SJSA1 (cell line): Measurements from ENCODE around the gene SEC22A. TPM values are rescaled to one million over a fixed set of nuclear protein-coding genes. Genes with fewer than 3 reads are reported as not detected.
A peak's percentile ranks its signal among the peaks of the same experiment; 100 is the strongest.

Source experiments
- DNase-seq, 2 experiments: peaks; one replicate each; pipeline ENCODE4 v3.0.0-alpha.2; 2015 to 2020; ENCODE audit warnings: low spot score in 2 of 2, low read depth in 1 of 2
- H3K27ac ChIP-seq: fragments of 250-450 bp; sonication (Bioruptor Pico); 2 replicates; pipeline ENCODE4 v1.5.1; 2020; ENCODE audit warnings: mild to moderate bottlenecking, moderate library complexity
- H3K27me3 ChIP-seq: fragments of 250-450 bp; sonication (Bioruptor Pico); replicated peaks from 2 replicates; pipeline ENCODE4 v1.5.1; 2020; ENCODE audit warnings: mild to moderate bottlenecking, moderate library complexity
- H3K36me3 ChIP-seq: fragments of 250-450 bp; sonication (Bioruptor Pico); 2 replicates; pipeline ENCODE4 v1.5.1; 2020; ENCODE audit warnings: mild to moderate bottlenecking
- H3K4me1 ChIP-seq: fragments of 250-450 bp; sonication (Bioruptor Pico); replicated peaks from 2 replicates; pipeline ENCODE4 v1.6.1; 2021; ENCODE audit warnings: mild to moderate bottlenecking
- H3K4me3 ChIP-seq: fragments of 250-450 bp; sonication (Bioruptor Pico); 2 replicates; pipeline ENCODE4 v1.5.1; 2020; ENCODE audit warnings: mild to moderate bottlenecking
- H3K9me3 ChIP-seq: fragments of 250-450 bp; sonication (Bioruptor Pico); replicated peaks from 2 replicates; pipeline ENCODE4 v1.5.1; 2020; ENCODE audit warnings: mild to moderate bottlenecking
- total RNA-seq: library from RNA; depleted of rRNA; stranded (reverse); fragments of >200 nt; shearing (Covaris generic); gene quantifications from 2 replicates; pipeline ENCODE4 v1.2.3, GENCODE V29; 2014

The SEC22A gene
- total RNA-seq, 1 experiment from 2014 or later, result 40.2 TPM

DNA sequence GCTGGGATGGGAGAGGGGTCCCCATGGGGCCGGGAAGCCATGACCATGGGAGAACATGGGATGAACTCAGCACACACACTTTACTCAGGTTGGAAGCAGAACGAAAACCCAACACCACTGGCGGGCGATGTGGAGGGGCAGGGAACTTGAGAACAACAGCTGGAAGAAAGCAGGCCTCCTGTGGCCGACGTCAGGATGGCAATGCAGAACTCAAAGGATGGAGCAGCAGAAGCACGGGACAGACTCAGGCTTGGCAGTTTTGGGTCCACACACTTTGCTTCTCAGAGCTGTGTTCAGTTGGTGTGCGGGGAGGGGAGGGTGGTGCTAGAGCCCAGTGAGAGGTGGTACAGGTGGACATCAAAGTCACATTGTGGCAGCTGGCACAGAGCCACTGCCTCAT is 80.7 kb downstream of the SEC22A start:
- no peak for DNase-seq
- no peaks in the 10 kb centered on the region for H3K9me3 ChIP-seq

DNA sequence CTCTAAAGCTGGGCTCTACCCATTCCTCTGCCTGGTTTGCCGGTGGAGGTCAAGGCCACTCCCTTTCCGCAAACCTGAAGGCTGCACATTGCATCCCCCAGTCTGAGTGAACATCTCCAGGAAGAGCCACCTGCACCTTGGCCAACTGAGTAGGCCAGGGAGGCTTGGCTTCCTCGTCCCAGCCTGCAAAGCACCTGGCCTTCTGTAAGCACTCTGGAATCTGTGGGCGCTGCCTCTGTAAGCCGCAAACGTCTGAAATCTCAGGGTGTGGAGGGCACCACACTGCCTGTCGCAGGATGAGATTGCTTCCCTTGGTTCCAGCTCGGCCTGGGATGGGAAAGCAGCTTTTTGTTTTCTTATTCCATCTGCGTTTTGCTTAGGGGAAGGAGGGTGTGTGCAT is 81.3 kb downstream of the SEC22A start:
- no peak for DNase-seq
- no peak overlapping the region for H3K27ac ChIP-seq
- H3K9me3 ChIP-seq, result no peaks in the 10 kb centered on the region
- no peak overlapping the region for H3K4me3 ChIP-seq
- no peaks in the 10 kb centered on the region for H3K27me3 ChIP-seq
- H3K4me1 ChIP-seq, result no peaks in the 10 kb centered on the region
- no peaks in the 10 kb centered on the region for H3K36me3 ChIP-seq

More for the DNA sequence above, 80.7 kb downstream of the SEC22A start:
- no peaks in the 10 kb centered on the region for H3K36me3 ChIP-seq
- H3K27me3 ChIP-seq, result no peaks in the 10 kb centered on the region
- H3K4me1 ChIP-seq, result no peaks in the 10 kb centered on the region
- no peak overlapping the region for H3K4me3 ChIP-seq
- no peak overlapping the region for H3K27ac ChIP-seq

- Histone ChIP-seq H3K27ac (no peak overlapping the region), H3K9me3 (no peaks in the 10 kb centered on the region), H3K27me3 (no peaks in the 10 kb centered on the region), H3K4me1 (no peaks in the 10 kb centered on the region), H3K4me3 (no peak overlapping the region), H3K36me3 (no peaks in the 10 kb centered on the region)
- DNase-seq, result no peak
Measured at GRCh38 chr3:123283657-123284398, 82.1 kb downstream of the SEC22A start.

DNA sequence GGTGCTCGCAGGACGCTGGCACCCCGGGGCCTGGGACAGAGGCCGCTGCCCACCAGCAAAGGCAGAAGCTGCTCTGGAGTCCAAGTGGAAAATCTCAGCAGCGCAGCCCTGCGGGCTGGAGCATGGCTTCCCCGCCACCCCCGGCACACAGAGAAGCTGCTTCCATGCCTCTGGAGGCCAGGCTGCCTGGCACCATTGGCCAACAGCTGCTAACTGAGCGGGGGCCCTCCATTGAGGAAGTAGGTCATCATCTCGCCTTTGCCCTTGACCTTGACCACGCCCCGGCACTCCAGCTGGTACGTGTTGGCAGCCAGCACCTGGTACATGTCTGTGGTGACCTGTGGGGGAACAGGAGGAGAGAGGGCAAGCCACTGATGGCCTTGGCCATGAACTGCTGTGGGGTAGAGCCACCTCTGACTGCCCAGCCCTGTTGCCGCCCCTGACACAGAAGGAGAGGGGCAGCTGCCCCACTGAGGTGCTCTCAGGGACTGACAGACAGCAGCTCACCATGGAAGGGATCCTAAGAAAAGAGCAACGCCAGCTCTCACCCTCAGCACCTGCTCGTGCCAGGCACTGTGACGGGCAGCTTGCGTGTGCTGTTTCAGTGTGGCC is 82.8 kb downstream of the SEC22A start:
- Histone ChIP-seq H3K9me3 (no peaks in the 10 kb centered on the region), H3K27me3 (no peaks in the 10 kb centered on the region), H3K36me3 (no peaks in the 10 kb centered on the region), H3K27ac (no peak overlapping the region), H3K4me3 (no peak overlapping the region), H3K4me1 (no peaks in the 10 kb centered on the region)
- no peak for DNase-seq

- Histone ChIP-seq H3K4me1 (no peaks in the 10 kb centered on the region), H3K27me3 (no peaks in the 10 kb centered on the region), H3K27ac (no peak overlapping the region), H3K4me3 (no peak overlapping the region), H3K36me3 (no peaks in the 10 kb centered on the region), H3K9me3 (no peaks in the 10 kb centered on the region)
- DNase-seq, result no peak
Measured at GRCh38 chr3:123285066-123285465, 83.3 kb downstream of the SEC22A start.

- no peaks in the 10 kb centered on the region for H3K27me3 ChIP-seq
- H3K4me1 ChIP-seq, result no peaks in the 10 kb centered on the region
- no peak overlapping the region for H3K27ac ChIP-seq
- no peaks in the 10 kb centered on the region for H3K36me3 ChIP-seq
- no peak overlapping the region for H3K4me3 ChIP-seq
- DNase-seq, result no peak
- no peaks in the 10 kb centered on the region for H3K9me3 ChIP-seq
Measured at GRCh38 chr3:123285479-123285878, 83.7 kb downstream of the SEC22A start.

GRCh38 chr3:123285931-123286307 is 84.2 kb downstream of the SEC22A start:
- Histone ChIP-seq H3K27ac (no peak overlapping the region), H3K4me3 (no peak overlapping the region), H3K9me3 (no peaks in the 10 kb centered on the region), H3K27me3 (no peaks in the 10 kb centered on the region), H3K4me1 (no peaks in the 10 kb centered on the region), H3K36me3 (no peaks in the 10 kb centered on the region)
- no peak for DNase-seq

DNA sequence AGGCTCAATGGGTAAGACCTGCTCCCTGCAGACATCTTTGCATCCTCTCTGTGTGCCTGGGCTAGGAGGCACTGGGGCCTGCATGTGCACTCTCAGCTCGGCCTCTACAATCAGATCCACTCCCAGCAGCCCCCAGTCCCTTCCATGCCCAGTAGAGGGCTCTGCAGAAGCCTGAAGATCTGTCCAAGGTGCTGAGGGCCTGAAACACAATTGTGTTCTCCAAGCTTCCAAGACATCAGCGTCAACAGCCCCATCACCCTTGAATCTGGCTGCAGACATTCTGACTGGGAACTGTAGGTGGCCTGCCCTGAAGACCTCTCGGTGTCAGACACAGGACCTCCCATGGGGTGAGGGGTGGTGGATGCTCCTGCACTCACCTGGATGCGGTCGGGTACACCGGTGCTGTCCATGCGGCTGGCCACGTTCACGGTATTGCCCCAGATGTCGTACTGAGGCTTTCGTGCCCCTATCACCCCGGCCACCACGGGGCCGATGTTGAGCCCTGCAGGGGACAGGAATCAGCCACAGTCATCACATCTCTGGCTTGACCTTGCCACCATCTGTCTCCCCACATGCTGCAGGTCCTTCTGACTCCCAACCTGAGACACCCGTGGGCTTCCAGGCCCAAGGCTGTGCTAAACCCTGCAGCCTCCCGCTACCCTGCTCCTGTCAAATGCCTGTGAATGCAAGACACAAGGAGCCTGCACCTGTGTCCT is 84.7 kb downstream of the SEC22A start:
- DNase-seq, result peak; percentile 28 to 69
- no peak overlapping the region for H3K4me3 ChIP-seq
- no peaks in the 10 kb centered on the region for H3K9me3 ChIP-seq
- no peaks in the 10 kb centered on the region for H3K4me1 ChIP-seq
- no peak overlapping the region for H3K27ac ChIP-seq
- H3K27me3 ChIP-seq, result no peaks in the 10 kb centered on the region
- no peaks in the 10 kb centered on the region for H3K36me3 ChIP-seq

DNA sequence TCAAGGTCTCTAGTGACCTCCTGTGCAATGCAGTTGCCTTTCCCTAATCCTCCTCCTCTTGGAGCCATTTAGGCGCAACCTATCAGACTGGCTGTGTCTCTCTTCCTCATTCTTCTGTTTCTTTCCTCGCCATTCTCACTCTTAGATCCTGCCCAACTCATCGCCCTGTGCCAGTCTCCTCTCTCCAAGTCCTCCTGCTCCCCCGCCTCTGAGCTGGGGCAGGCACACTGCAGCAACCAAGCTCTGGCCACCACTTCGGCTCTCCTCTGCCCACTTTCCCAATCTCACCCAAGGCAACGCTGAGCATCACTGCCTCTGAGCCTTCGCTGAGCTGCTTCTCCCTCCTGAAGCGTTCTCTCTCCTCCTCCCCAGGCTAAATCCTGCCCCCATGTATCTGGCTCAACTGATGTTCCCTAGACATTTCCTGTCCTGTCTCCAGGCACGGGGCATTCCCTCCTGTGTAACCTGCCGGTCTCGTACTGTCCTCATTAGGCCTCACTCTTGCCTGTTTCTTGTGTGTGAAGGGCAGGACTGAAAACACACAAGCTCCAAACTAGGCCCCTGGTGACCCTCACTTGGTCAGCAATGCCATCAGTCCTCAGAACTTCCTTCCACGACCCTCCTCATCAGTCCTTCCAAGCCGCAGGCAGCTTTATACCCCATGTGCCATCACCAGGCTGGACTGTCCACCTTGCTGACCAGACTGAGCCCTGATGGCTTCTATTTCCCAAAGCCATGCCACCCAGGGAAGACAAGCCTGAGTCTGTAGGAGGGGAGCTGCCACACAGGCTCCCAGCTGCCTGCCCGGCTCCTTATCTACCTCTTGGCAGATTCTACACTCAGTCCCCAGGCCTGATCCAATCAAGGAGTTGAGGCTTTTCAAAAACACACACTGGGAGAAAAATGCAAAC is 85.6 kb downstream of the SEC22A start:
- Histone ChIP-seq H3K9me3 (no peaks in the 10 kb centered on the region), H3K4me1 (no peaks in the 10 kb centered on the region), H3K27me3 (no peaks in the 10 kb centered on the region), H3K4me3 (no peak overlapping the region), H3K36me3 (no peaks in the 10 kb centered on the region), H3K27ac (no peak overlapping the region)
- no peak for DNase-seq

DNA sequence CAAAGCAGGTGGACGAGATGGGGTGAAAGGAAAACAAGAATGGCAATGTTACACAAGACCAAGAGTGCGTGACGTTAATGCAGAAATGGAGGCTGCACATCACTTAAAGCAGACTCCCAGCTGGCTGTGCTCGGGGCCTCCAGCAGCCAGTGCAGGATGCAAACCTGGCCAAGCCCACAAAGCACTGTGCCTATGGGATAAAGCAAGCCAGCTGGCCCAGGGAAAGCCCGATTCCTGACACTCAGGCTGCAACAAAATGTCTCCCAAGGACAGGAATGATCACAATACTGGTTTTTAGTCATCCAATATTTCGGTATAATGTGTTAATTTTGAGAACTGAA is 86.2 kb downstream of the SEC22A start:
- DNase-seq, result no peak
- Histone ChIP-seq H3K4me1 (no peaks in the 10 kb centered on the region), H3K4me3 (no peak overlapping the region), H3K27ac (no peak overlapping the region), H3K27me3 (no peaks in the 10 kb centered on the region), H3K36me3 (no peaks in the 10 kb centered on the region), H3K9me3 (no peaks in the 10 kb centered on the region)

DNA sequence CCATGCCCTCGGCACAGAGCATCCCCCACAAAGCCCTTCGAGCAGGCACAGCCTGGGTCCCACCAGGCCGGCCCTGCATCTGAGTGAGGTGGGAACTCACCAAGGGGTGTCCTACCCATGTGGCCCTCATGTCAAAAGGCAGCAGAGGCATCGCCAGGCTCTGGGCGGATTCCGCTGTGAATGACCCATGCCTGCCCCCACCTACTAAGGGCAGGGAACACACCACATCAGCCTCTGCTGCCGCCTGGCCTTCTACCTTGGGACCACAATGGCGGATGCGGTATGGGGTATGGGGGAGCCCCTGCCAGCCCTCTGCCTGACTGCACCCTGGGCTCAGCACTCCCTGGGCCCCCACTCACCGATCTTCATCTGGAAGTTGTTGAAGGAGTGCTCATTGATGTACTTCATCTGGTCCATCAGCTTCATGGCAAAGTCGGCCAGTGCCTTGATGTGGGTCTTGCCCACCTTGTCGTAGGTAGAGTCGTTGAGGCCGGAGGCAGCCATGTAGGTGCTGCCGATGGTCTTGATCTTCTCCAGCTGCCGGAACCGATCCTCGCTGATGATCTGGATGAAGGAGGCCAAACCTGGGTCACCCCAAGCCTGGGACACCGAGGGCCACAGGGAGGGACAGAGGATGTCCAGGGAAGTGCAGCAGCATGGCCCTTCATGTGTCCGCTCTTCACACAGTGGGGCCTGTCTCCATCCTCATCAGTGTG is 87.8 kb downstream of the SEC22A start:
- Histone ChIP-seq H3K36me3 (no peaks in the 10 kb centered on the region), H3K27ac (no peak overlapping the region), H3K9me3 (no peaks in the 10 kb centered on the region), H3K27me3 (no peaks in the 10 kb centered on the region), H3K4me1 (no peaks in the 10 kb centered on the region), H3K4me3 (no peak overlapping the region)
- no peak for DNase-seq

DNA sequence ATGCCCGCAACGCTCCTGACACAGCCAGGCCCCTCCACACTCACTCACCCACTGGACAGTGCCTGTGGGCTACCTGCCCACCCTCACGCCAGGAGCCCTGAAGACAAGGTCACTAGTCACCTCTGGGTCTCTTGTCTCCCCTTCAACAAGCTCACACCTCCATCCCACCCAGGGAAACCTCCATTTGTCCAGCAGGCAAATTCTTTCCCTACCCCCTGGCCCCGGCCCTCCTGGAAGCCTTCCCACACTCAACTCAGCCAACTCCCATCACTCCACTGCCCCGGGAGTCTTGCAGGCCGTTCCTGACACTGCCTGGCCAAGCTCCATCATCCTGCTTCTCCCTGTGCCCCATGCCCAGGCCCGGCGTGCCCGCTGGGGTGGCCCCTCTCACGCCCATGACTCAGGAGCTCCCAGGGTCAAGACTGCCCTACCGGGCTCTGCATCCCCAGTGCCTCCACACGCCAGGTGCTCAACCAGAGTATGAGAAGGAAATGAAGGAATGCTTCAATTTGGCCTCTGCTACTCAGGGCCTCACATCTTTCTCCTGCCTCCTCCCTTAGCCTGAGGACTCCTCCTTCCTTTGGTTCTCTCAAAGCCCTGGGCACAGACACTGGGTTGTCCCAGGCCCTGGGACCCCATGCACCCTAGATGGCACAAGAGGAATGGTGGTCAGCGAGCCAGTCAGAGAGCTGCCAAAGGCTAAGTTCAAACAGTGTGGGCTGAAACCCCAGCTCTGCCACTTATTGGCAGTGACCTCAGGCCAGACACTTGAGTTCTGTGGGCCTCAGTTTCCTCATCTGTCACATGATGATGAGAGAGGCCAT is 88.6 kb downstream of the SEC22A start:
- no peak overlapping the region for H3K27ac ChIP-seq
- peaks cover 1% of the 10 kb centered on the region; the same call in 1 of the 2 replicates for H3K27me3 ChIP-seq
- no peaks in the 10 kb centered on the region for H3K4me1 ChIP-seq
- H3K4me3 ChIP-seq, result no peak overlapping the region
- H3K9me3 ChIP-seq, result no peaks in the 10 kb centered on the region
- DNase-seq, result no peak
- H3K36me3 ChIP-seq, result no peaks in the 10 kb centered on the region
